Measurements from ENCODE around the gene PRG3. TPM values are rescaled to one million over a fixed set of nuclear protein-coding genes. Genes with fewer than 3 reads are reported as not detected.
"Not testable (repeated sequence)": the region's sequence is repeated elsewhere in the genome, so short reads cannot be mapped to it uniquely, and the experiment has no call there.

Gene PRG3
- total RNA-seq, 2 experiments from 2014 or later, result not detected

DNA sequence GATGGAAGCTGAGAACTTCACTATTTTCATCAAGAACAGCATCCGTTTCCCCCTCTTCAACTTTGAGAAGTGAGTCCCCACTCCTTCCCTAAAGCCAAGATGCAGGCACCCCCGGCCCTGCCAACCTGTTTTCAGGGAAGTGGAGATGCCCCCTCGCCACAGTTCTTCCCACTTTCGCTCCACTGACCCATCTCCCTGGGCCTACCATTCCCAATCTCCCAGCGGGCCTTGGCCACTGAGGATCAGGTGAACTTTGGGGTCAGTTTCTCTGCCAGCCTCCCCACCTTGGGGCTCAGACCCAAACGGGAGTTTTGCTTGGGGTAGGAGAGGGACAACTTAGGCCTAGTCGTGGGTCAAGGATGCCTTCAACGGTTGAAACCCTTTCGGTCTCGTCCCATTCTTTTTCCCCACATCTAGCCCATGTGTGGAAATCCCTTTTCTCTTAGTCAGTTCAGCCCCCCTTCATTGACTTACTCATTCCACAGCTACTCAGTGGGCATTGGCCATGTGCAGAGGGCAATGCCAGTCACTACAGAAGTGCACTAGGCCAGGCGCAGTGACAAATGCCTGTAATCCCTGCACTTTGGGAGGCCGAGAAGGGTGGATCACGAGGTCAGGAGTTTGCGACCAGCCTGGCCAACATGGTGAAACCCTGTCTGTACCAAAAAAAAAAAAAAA lies 32.2 kb downstream of the PRG3 start:
- CTCF ChIA-PET, result interaction anchor here (0.6 to 0.7 kb wide), 2 partner anchors 22 to 346 kb away, joined by 3 read pairs; no protein-coding TSS in a partner anchor
- H3K27ac Mint-ChIP-seq, result no peak overlapping the region
- no peak for DNase-seq
- peaks cover 5% of the 10 kb centered on the region for H3K27me3 Mint-ChIP-seq
- POLR2A ChIA-PET, result no interaction called here
- H3K4me3 Mint-ChIP-seq, result no peak overlapping the region
- peaks cover 5% of the 10 kb centered on the region for H3K9me3 Mint-ChIP-seq
- peaks cover 3% of the 10 kb centered on the region for H3K4me1 Mint-ChIP-seq
- no peaks in the 10 kb centered on the region for H3K36me3 Mint-ChIP-seq (ENCODE audit: low read depth)

- Mint-ChIP-seq H3K36me3 (ENCODE audit: low read depth) (no peaks in the 10 kb centered on the region), H3K9me3 (peaks cover 5% of the 10 kb centered on the region), H3K27me3 (peaks cover 2% of the 10 kb centered on the region), H3K4me3 (no peak overlapping the region), H3K4me1 (peaks cover 3% of the 10 kb centered on the region), H3K27ac (no peak overlapping the region)
- DNase-seq, result no peak
- ChIA-PET CTCF (interaction anchor here (0.8 kb wide), 1 partner anchor 110 kb away, joined by 3 read pairs; no protein-coding TSS in a partner anchor), POLR2A (no interaction called here)
Measured at GRCh38 chr11:57348052-57348451, 32.9 kb downstream of the PRG3 start.

DNA sequence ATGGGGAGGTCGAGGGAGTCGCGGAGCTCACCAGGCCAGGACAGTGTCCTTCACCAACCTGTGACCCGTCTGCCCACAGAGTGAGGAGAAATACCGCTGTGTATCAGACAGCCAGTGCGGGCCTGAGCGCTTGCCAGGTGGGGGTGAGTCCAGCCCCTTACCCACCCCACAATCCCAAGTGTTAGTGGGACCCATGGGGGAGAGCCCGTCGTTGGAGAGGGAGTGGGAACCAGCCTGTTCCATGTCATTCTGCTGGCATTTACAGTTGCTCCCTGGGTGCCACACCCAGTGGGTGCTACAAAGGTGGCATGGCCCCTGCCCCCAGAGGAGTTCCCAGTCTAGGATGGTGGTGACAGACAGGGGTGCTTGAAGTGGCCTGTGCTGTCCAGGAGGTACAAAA lies 33.6 kb downstream of the PRG3 start:
- Mint-ChIP-seq H3K36me3 (ENCODE audit: low read depth) (no peaks in the 10 kb centered on the region), H3K9me3 (peaks cover 5% of the 10 kb centered on the region), H3K27me3 (no peaks in the 10 kb centered on the region), H3K27ac (peak overlapping the region; percentile 62), H3K4me1 (peaks cover 3% of the 10 kb centered on the region), H3K4me3 (no peak overlapping the region)
- CTCF ChIA-PET, result interaction anchor here (0.8 to 1.0 kb wide), 2 partner anchors 9 to 111 kb away, joined by 3 read pairs; partner anchors contain the start of gene P2RX3
- no peak for DNase-seq
- POLR2A ChIA-PET, result no interaction called here

GRCh38 chr11:57345555-57346211 lies 35.3 kb downstream of the PRG3 start:
- Mint-ChIP-seq H3K4me3 (no peak overlapping the region), H3K27ac (no peak overlapping the region), H3K27me3 (peaks cover 3% of the 10 kb centered on the region), H3K9me3 (no peaks in the 10 kb centered on the region), H3K36me3 (ENCODE audit: low read depth) (no peaks in the 10 kb centered on the region), H3K4me1 (peaks cover 3% of the 10 kb centered on the region)
- POLR2A ChIA-PET, result no interaction called here
- CTCF ChIA-PET, result interaction anchor here (0.7 to 1.7 kb wide), 13 partner anchors 10 to 299 kb away, joined by 3 to 7 read pairs (median 3); partner anchors contain the start of genes RTN4RL2 and SSRP1
- DNase-seq, result peak; percentile 72

DNA sequence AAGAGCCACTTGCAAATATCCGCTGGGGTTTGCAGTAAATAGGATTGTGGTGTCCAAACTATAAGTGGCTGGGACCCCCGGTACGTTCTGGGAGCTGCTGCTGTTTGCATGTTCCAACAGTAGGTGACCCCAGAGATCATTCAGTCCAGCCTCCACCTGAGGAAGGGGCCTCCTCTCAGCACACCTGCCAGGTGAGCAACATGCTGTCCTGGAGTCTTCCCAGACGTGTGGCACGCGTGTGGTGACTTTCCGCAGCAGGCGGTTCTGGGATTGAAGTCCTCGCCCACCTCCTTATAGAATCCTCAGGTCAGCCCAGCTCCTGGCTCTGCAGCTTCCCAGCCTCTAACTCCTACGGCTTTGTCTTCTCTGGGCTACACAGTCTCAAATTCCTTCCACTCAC lies 36.1 kb downstream of the PRG3 start:
- no peak overlapping the region for H3K4me3 Mint-ChIP-seq
- CTCF ChIA-PET, result no interaction called here
- H3K4me1 Mint-ChIP-seq, result peaks cover under 1% of the 10 kb centered on the region

DNA sequence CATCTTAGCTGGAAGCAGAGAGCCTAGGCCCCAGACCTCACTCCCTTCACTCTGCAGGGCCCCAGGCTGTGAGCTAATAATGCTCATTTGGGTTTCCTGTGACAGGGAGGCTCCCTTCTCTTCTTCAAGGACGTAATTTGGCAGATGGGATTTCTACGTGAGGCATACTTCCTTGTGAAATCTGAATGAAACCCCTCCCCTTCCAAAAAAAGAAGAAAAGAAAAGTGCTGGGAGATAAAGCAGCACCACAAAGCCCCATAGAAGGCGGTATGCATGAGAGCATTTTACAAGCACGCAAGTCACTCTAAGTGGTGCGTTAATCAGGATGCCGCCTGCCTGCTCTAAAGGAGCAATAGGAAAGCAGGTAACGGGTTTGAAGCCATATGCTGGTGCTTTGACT lies 37.1 kb downstream of the PRG3 start:
- Mint-ChIP-seq H3K27me3 (peaks cover 8% of the 10 kb centered on the region), H3K36me3 (ENCODE audit: low read depth) (no peaks in the 10 kb centered on the region), H3K4me1 (no peaks in the 10 kb centered on the region), H3K27ac (no peak overlapping the region), H3K4me3 (no peak overlapping the region), H3K9me3 (no peaks in the 10 kb centered on the region)
- no peak for DNase-seq
- POLR2A ChIA-PET, result no interaction called here
- CTCF ChIA-PET, result interaction anchor here (1.0 to 1.6 kb wide), 3 partner anchors 16 to 301 kb away, joined by 3 to 4 read pairs (median 3); no protein-coding TSS in a partner anchor

More for the DNA sequence above, 36.1 kb downstream of the PRG3 start:
- DNase-seq, result no peak
- Mint-ChIP-seq H3K36me3 (ENCODE audit: low read depth) (no peaks in the 10 kb centered on the region), H3K27ac (no peak overlapping the region), H3K9me3 (no peaks in the 10 kb centered on the region), H3K27me3 (peaks cover 5% of the 10 kb centered on the region)
- POLR2A ChIA-PET, result no interaction called here

GRCh38 chr11:57342702-57343101 lies 38.2 kb downstream of the PRG3 start:
- H3K27me3 Mint-ChIP-seq, result peaks cover 8% of the 10 kb centered on the region
- no peak overlapping the region for H3K4me3 Mint-ChIP-seq
- CTCF ChIA-PET, result interaction anchor here (0.5 to 1.6 kb wide), 2 partner anchors 15 to 310 kb away, joined by 3 to 4 read pairs; no protein-coding TSS in a partner anchor
- H3K36me3 Mint-ChIP-seq (ENCODE audit: low read depth), result no peaks in the 10 kb centered on the region
- H3K9me3 Mint-ChIP-seq, result no peaks in the 10 kb centered on the region
- POLR2A ChIA-PET, result interaction anchor here (0.6 kb wide), 1 partner anchor 46 kb away, joined by 3 read pairs; no protein-coding TSS in a partner anchor
- DNase-seq, result no peak
- no peaks in the 10 kb centered on the region for H3K4me1 Mint-ChIP-seq
- H3K27ac Mint-ChIP-seq, result no peak overlapping the region

DNA sequence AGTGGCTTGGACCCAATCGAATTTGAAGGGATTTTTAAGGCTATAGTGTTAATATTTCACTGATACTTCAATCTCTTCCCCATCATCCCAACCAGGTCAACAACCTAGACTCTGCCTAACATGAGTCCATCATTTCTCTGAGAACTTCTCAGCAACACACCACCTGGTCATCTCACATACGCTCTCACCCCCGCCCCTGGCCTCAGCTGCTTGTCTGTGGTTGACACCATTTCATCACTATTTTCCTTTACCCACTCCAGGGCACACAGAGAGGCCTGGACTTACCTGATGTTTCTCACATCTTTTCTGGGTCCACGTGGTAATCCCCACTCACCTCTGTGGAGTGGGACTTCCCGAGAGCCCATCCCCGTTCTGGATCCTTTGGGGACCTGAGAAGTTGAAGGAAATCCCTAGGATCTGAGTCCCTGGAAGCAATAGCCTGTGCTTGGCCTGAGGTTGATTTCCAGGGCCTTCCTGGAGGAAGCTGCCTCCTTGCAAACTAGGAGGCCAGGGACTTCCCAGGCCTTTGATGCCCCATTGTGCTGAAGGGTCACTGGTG lies 39.6 kb downstream of the PRG3 start:
- DNase-seq, result no peak
- Mint-ChIP-seq H3K9me3 (no peaks in the 10 kb centered on the region), H3K36me3 (ENCODE audit: low read depth) (no peaks in the 10 kb centered on the region), H3K4me3 (no peak overlapping the region), H3K27ac (no peak overlapping the region), H3K4me1 (peaks cover 4% of the 10 kb centered on the region), H3K27me3 (peaks cover 8% of the 10 kb centered on the region)
- POLR2A ChIA-PET, result no interaction called here
- CTCF ChIA-PET, result interaction anchor here (0.6 kb wide), 1 partner anchor 122 kb away, joined by 6 read pairs; no protein-coding TSS in a partner anchor

- Mint-ChIP-seq H3K27ac (no peak overlapping the region), H3K27me3 (peaks cover 8% of the 10 kb centered on the region), H3K9me3 (no peaks in the 10 kb centered on the region), H3K4me1 (peaks cover 11% of the 10 kb centered on the region), H3K36me3 (ENCODE audit: low read depth) (no peaks in the 10 kb centered on the region), H3K4me3 (no peak overlapping the region)
- CTCF ChIA-PET, result interaction anchor here (1.0 kb wide), 1 partner anchor 15 kb away, joined by 3 read pairs; the partner anchor contains the start of gene TNKS1BP1
- no peak for DNase-seq
- POLR2A ChIA-PET, result no interaction called here
Measured at GRCh38 chr11:57340039-57340615, 40.8 kb downstream of the PRG3 start.

DNA sequence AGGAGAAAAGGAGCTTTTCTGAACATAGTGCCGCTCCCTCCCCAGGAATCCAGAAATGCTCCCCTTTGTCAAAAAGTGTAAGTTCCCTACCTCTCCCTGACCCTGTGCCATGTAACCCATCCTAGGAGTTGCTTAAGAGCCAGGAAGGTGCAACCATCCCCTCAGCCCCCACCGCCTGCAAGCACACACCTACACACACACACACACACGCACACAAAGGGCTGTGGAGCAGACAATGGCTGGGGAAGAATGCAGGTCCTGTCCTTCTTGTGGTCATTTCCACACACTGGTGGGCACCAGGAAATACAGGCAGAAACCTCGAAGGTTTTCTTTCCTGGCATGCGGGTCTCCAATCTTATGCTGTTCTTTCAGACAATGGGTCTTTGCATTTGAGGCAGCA lies 41.6 kb downstream of the PRG3 start:
- CTCF ChIA-PET, result interaction anchor here (1.0 kb wide), 1 partner anchor 14 kb away, joined by 3 read pairs; the partner anchor contains the start of gene TNKS1BP1
- no peak for DNase-seq
- H3K4me1 Mint-ChIP-seq, result peaks cover 18% of the 10 kb centered on the region

GRCh38 chr11:57338142-57338541 lies 42.8 kb downstream of the PRG3 start, which contains the start of gene P2RX3:
TSS of gene P2RX3 (plus strand) at chr11:57338352. CDS start at chr11:57338551, 199 bp downstream.
- Mint-ChIP-seq H3K27ac (no peak within 1 kb of the TSS), H3K4me3 (no peak within 1 kb of the TSS), H3K4me1 (peaks cover 30% of the 10 kb centered on the region), H3K36me3 (ENCODE audit: low read depth) (peaks cover 14% of the 10 kb centered on the region), H3K9me3 (no peaks in the 10 kb centered on the region), H3K27me3 (peaks cover 8% of the 10 kb centered on the region)
- ChIA-PET CTCF (interaction anchor here (0.5 to 1.2 kb wide), 4 partner anchors 9 to 462 kb away, joined by 3 to 4 read pairs (median 3); no protein-coding TSS in a partner anchor), POLR2A (no interaction called here)
- no peak for DNase-seq

More for the DNA sequence above, 41.6 kb downstream of the PRG3 start:
- POLR2A ChIA-PET, result no interaction called here
- no peak overlapping the region for H3K27ac Mint-ChIP-seq
- peaks cover 2% of the 10 kb centered on the region for H3K36me3 Mint-ChIP-seq (ENCODE audit: low read depth)
- H3K9me3 Mint-ChIP-seq, result no peaks in the 10 kb centered on the region
- H3K4me3 Mint-ChIP-seq, result no peak overlapping the region
- peaks cover 8% of the 10 kb centered on the region for H3K27me3 Mint-ChIP-seq

- Mint-ChIP-seq H3K4me3 (peak overlapping the region; percentile 89), H3K36me3 (ENCODE audit: low read depth) (peaks cover 25% of the 10 kb centered on the region), H3K4me1 (peaks cover 40% of the 10 kb centered on the region), H3K27ac (peak overlapping the region; percentile 98)
- POLR2A ChIA-PET, result interaction anchor here (1.0 kb wide), 1 partner anchor 11 kb away, joined by 11 read pairs; no protein-coding TSS in a partner anchor
- CTCF ChIA-PET, result interaction anchor here (0.7 to 1.9 kb wide), 3 partner anchors 9 to 129 kb away, joined by 3 to 7 read pairs (median 4); no protein-coding TSS in a partner anchor
- DNase-seq, H3K27me3 Mint-ChIP-seq, H3K9me3 Mint-ChIP-seq: not testable (repeated sequence)
Measured at GRCh38 chr11:57336856-57337255, 44.1 kb downstream of the PRG3 start.

Measured in activated CD4-positive, alpha-beta T cell treated with anti-CD3 and anti-CD28 coated beads, Interleukin-2, amount 10 ng/mL, durations not matched to agents 7 days and 5 days (primary cell).